VCaP (cell line): ENCODE results near the gene FNDC3B.

Source experiments
- H3K27ac ChIP-seq: fragments of 450-650 bp; 2 replicates; pipeline ENCODE4 v1.5.1; 2017
- TF ChIP-seq, protein P1 (sequence below): fragments of 450-650 bp; conservative IDR thresholded peaks from 2 replicates; pipeline ENCODE4 v1.5.1; 2017; ENCODE audit warnings: mild to moderate bottlenecking, moderate library complexity

The FNDC3B gene

DNA sequence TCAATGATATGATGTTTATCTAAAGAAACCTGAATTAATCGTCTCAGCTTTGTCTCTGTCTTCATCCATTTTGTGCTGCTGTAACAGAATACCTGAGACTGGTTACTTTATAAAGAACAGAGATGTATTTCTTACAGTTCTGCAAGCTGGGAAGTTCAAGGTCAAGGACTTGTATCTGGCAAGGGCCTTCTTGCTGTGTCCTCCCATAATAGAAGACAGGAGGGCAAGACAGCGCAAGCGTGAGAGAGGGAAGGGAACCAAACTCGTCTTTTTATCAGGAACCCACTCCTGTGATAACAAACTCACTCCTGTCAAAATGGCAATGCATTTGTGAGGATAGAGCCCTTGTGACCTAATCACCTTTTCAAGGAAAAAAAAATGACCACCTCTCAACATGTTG, 277.4 kb downstream of the FNDC3B start:
- TF ChIP-seq, protein P1, sequence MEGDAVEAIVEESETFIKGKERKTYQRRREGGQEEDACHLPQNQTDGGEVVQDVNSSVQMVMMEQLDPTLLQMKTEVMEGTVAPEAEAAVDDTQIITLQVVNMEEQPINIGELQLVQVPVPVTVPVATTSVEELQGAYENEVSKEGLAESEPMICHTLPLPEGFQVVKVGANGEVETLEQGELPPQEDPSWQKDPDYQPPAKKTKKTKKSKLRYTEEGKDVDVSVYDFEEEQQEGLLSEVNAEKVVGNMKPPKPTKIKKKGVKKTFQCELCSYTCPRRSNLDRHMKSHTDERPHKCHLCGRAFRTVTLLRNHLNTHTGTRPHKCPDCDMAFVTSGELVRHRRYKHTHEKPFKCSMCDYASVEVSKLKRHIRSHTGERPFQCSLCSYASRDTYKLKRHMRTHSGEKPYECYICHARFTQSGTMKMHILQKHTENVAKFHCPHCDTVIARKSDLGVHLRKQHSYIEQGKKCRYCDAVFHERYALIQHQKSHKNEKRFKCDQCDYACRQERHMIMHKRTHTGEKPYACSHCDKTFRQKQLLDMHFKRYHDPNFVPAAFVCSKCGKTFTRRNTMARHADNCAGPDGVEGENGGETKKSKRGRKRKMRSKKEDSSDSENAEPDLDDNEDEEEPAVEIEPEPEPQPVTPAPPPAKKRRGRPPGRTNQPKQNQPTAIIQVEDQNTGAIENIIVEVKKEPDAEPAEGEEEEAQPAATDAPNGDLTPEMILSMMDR, result no peak
- peak overlapping the region; percentile 73 for H3K27ac ChIP-seq

DNA sequence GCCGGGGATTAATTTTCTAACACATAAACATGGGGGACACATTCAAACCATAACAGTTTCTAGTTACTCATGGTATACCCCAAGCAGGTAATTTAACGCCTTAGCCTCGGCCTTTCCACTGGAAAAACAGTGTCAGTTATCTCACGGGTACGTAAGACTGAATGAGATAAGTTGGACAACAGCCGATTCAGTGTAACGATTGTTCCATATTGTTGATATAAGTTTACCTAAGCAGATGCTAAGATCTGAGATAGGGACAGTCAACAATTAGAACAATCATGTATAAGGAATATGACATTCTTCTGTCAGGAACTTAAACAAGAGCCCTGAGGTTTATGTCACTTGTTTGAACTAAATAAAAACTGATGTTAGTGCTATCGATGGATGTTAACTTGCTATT, 278.1 kb downstream of the FNDC3B start:
- peak overlapping the region; percentile 73 for H3K27ac ChIP-seq
- TF ChIP-seq, protein P1, result no peak

DNA sequence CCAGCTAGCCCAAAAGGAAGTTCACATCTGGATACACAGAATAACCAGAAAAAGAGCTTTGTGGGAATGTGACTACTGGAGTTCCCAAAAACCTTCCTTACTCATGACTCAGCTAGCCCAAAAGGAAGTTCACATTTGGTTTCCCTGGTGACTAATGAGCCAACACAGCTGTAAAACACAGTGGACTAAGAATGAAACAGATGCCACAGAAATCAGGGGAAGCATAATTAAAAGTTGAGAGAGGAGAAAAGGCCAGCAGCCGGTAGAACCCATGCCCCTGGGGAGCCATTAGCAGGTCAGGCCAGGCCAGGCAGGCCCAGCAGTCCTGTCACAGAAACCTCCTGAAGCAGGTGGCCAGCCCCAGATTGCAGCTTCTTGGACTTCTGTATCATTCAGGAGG, 278.6 kb downstream of the FNDC3B start:
- TF ChIP-seq, protein P1, result no peak
- peak overlapping the region; percentile 73 for H3K27ac ChIP-seq

DNA sequence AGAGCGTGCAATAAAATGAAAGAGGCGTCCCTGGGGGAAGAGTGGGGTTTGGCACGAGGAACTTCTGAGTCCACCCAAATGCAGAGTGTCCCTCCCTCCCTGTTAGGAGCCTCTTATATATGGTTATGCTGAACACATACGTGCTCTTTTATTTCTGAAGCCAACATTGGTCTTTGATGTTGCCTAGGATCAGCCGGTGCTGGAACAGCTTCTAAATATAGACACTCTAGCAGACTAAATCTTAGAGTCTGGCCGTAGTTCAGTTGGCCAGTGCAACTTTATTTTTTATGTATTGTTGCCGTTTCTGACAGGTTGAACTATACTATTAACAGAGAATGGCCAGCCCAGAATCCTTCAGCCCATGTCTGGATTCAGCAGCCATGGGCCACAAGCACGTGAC, 280.2 kb downstream of the FNDC3B start:
- no peak overlapping the region for H3K27ac ChIP-seq
- TF ChIP-seq, protein P1, result no peak

DNA sequence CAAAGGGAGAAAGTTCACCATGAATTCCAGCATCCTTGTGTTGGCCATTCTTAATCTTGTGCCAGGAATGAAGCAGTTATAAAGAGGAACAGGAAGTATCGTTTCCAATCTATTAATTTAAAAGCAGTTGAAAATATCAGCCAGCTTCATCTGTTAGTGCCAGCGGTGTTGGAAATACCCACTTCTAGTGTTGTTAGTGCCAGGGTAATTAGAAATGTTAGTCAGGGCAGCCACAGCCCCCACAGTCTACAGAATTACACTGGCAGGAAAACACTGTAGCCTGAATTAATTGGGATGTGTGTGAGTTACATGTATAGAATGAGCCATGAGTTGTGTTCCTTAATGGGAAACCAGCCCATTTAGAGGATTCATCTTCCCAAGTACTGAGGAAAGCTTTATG, 281.1 kb downstream of the FNDC3B start:
- TF ChIP-seq, protein P1, result no peak

DNA sequence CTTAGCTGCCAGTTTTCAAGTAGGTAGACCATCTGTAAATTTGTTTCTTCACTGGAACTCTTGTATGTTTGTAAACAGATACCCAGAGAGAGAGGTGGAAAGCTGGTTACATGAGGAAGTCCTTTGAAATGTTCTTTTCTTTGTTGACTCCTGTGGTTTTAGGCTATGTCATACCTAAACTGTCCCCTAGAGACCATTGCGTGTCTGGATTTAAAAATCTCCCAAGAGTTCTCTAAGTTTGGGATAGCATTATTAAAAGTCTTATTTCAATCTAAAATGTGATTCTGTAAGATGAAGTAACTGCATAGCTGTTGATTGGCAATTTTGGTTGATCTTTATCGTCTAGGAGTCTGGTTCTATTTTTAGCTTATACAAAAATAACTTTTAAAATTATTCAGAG, 281.7 kb downstream of the FNDC3B start:
- TF ChIP-seq, protein P1, result no peak
- no peak overlapping the region for H3K27ac ChIP-seq

More for the DNA sequence above, 281.1 kb downstream of the FNDC3B start:
- H3K27ac ChIP-seq, result no peak overlapping the region

DNA sequence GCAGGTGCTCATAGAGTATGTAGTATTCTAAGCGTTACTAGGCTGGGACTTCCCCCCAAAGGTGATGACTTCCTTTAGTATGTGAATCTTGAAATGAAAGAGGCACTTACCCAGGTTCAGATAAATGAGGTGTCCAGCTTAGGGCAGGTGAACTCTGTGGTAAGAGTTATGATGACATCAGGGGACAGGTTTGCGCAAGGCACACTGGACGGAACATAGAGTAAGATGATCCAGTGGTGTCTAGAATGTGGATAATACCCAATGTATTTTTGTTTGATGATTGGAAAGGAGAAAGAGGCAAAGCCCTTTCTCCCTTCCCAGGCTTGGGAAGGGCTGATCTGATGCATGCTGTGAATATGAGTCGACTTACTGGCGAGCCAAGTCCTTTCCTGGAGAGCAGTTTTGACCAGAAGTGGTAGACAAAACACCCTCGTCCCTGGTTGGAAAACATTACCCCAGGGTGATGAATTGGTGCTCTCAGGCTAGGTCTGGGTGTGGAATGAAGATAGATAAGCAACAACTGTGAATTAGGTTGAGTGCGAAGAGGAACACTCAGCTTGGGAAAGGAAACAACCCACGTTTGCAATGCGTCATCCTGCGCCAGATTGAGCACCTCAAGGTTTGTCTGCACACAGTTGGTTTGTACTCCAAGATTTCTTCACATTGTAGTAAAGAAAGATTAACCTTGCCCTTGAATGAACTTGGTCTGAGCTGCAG, 284.7 kb downstream of the FNDC3B start:
- no peak overlapping the region for H3K27ac ChIP-seq
- TF ChIP-seq, protein P1, result no peak
